HepG2 (cell line): Measurements from ENCODE around the gene GEMIN4. TPM values are rescaled to one million over a fixed set of nuclear protein-coding genes. Genes with fewer than 3 reads are reported as not detected.

Experiments used
- ATAC-seq: fragments of 200-7000 bp; cut with Tn5 transposase; 3 replicates; pipeline ENCODE4 v1.9.1; 2020; ENCODE audit warnings: mild to moderate bottlenecking, moderate library complexity
- BruUV-seq: library from RNA; stranded (reverse); fragments of 400-500 nt; replicated peaks from 2 replicates; lab custom pipeline; 2021; lab: Mats Ljungman, UMichigan
- CTCF ChIA-PET: fragments of 300-600 bp; formaldehyde crosslinking; extraction: SDS; loops from one replicate; lab custom pipeline; 2021; ENCODE audit warnings: low total read pairs, inconsistent platforms, low intra/inter-chr PET ratio; lab: Yijun Ruan, JAX
- POLR2A ChIA-PET: fragments of 350-600 bp; sonication (Branson Sonifier 250); formaldehyde crosslinking; loops from one replicate; lab custom pipeline; 2020; ENCODE audit warnings: antibody characterized with exemption, inconsistent platforms; lab: Yijun Ruan, JAX
- DNase-seq: peaks from one replicate; pipeline ENCODE4 v3.0.0-alpha.2; 2015; ENCODE audit warnings: low spot score
- FAIRE-seq: peaks from 3 replicates; lab custom pipeline; 2011; peaks lifted over from hg19 to GRCh38; lab: Jason Lieb, UNC
- H2AFZ ChIP-seq: one replicate; pipeline ENCODE4 v1.6.1; 2011; ENCODE audit warnings: low read length, inconsistent platforms
- H3K27ac ChIP-seq: fragments of 300-600 bp; 3 replicates; pipeline ENCODE4 v1.8.0; 2011; ENCODE audit warnings: mixed run types, mild to moderate bottlenecking, mixed read lengths, low read length, inconsistent platforms; ENCODE audit not compliant: insufficient read depth; ENCODE audit errors: extremely low read length
- H3K27me3 ChIP-seq, 2 experiments: fragments of 200-600 bp in 1 of 2; 2 replicates in 1 of 2; 3 replicates in 1 of 2; pipeline versions ENCODE4 v1.6.0 to v1.8.0; 2011; ENCODE audit warnings: low read length in 2 of 2, mild to moderate bottlenecking in 2 of 2, moderate library complexity in 2 of 2, inconsistent platforms in 1 of 2; ENCODE audit not compliant: insufficient read depth in 2 of 2, control insufficient read depth in 1 of 2
- H3K36me3 ChIP-seq, 2 experiments: fragments of 200-600 bp in 1 of 2; replicated peaks in 1 of 2; 2 replicates in 1 of 2; 3 replicates in 1 of 2; pipeline versions ENCODE4 v1.5.1 to v1.8.0; 2011; ENCODE audit warnings: low read length in 2 of 2, inconsistent platforms in 1 of 2; ENCODE audit not compliant: insufficient read depth in 2 of 2, control insufficient read depth in 1 of 2
- H3K4me1 ChIP-seq: 2 replicates; pipeline ENCODE4 v1.5.1; 2012; ENCODE audit warnings: low read length, inconsistent platforms; ENCODE audit not compliant: insufficient read depth
- H3K4me2 ChIP-seq: 2 replicates; pipeline ENCODE4 v1.6.0; 2011; ENCODE audit warnings: low read depth, low read length, inconsistent platforms
- H3K4me3 ChIP-seq, 3 experiments: fragments of 200-600 bp in 1 of 3; sonication (generic), shearing (Covaris generic) in 1 of 3; replicated peaks in 1 of 3; 2 replicates each; pipeline ENCODE4 v1.5.1; 2011 to 2016; ENCODE audit warnings: low read length in 3 of 3, inconsistent platforms in 2 of 3, low read depth in 2 of 3, mild to moderate bottlenecking in 2 of 3, control low read depth in 1 of 3, mixed read lengths in 1 of 3; ENCODE audit not compliant: insufficient read depth in 1 of 3
- H3K79me2 ChIP-seq: one replicate; pipeline ENCODE4 v1.6.1; 2011; ENCODE audit warnings: low read length, inconsistent platforms; ENCODE audit not compliant: insufficient read depth
- H3K9ac ChIP-seq: 2 replicates; pipeline ENCODE4 v1.6.0; 2011; ENCODE audit warnings: mild to moderate bottlenecking, low read depth, low read length, inconsistent platforms; ENCODE audit not compliant: insufficient read depth
- H3K9me3 ChIP-seq: 2 replicates; pipeline ENCODE4 v1.5.1; 2012; ENCODE audit warnings: mild to moderate bottlenecking, low read length
- H4K20me1 ChIP-seq: 2 replicates; pipeline ENCODE4 v1.6.0; 2011; ENCODE audit warnings: inconsistent platforms, mild to moderate bottlenecking, low read length, moderate library complexity; ENCODE audit not compliant: insufficient read depth
- HNF4G ChIP-seq, 2 experiments: sonication (generic) in 1 of 2; formaldehyde crosslinking in 1 of 2; IDR thresholded peaks; 2 replicates each; pipeline versions ENCODE4 v1.4.0 to v1.6.1; 2011 to 2020; ENCODE audit warnings: borderline replicate concordance in 2 of 2, low read depth in 2 of 2, mild to moderate bottlenecking in 2 of 2, low read length in 1 of 2, missing genetic modification reagents in 1 of 2, moderate library complexity in 1 of 2
- PHF20 ChIP-seq: sonication (generic); formaldehyde crosslinking; IDR thresholded peaks from 2 replicates; pipeline ENCODE4 v1.5.0; 2020; ENCODE audit warnings: mild to moderate bottlenecking, missing genetic modification reagents
- RARA ChIP-seq: IDR thresholded peaks from 2 replicates; pipeline ENCODE4 v1.6.1; 2016; ENCODE audit warnings: missing genetic modification reagents, missing compliant biosample characterization
- SSRP1 ChIP-seq: IDR thresholded peaks from 2 replicates; pipeline ENCODE4 v1.6.1; 2016; ENCODE audit warnings: control low read depth
- TRIM24 ChIP-seq: sonication (generic); formaldehyde crosslinking; IDR thresholded peaks from 2 replicates; pipeline ENCODE4 v1.8.0; 2022; ENCODE audit warnings: mild to moderate bottlenecking, missing genetic modification reagents
- ZNF678 ChIP-seq: sonication (generic); formaldehyde crosslinking; IDR thresholded peaks from 2 replicates; pipeline ENCODE4 v1.4.0; 2020; ENCODE audit warnings: mild to moderate bottlenecking, missing genetic modification reagents
- ZNF720 ChIP-seq: sonication (generic); formaldehyde crosslinking; IDR thresholded peaks from 2 replicates; pipeline ENCODE4 v1.4.0; 2020; ENCODE audit warnings: missing genetic modification reagents
- ZNF776 ChIP-seq: sonication (generic); formaldehyde crosslinking; IDR thresholded peaks from 2 replicates; pipeline ENCODE4 v1.4.0; 2020; ENCODE audit warnings: mild to moderate bottlenecking, missing genetic modification reagents
- ZNF83 ChIP-seq: sonication (generic); formaldehyde crosslinking; IDR thresholded peaks from 2 replicates; pipeline ENCODE4 v1.4.0; 2020; ENCODE audit warnings: missing genetic modification reagents, mild to moderate bottlenecking, borderline replicate concordance
- WGBS: methylation state at CpG from one replicate; pipeline ENCODE4 v1.1.6; 2017; ENCODE audit warnings: low lambda C conversion rate; 5-methylcytosine and 5-hydroxymethylcytosine counted together
- in situ Hi-C: cut with HindIII; loops from 2 replicates; pipeline ENCODE4 v1.10.0; 2017; ENCODE audit warnings: low pct_unique_long_range_greater_than_20kb; ENCODE audit not compliant: extremely low pct_ligation_motif_present
- intact Hi-C: fragments of 100-400 bp; cut with micrococcal nuclease; formaldehyde crosslinking; loops from one replicate; pipeline ENCODE4 v1.10.0; 2022; ENCODE audit not compliant: unreplicated experiment
- polyA plus RNA-seq, 8 experiments: library from polyadenylated mRNA; depleted of rRNA in 3 of 8; stranded (reverse) in 7 of 8; unstranded in 1 of 8; fragments of >200 nt; fragmentation: Illumina TruSeq in 4 of 8; extraction: Trizol in 4 of 8; gene quantifications; 2 replicates each; pipeline versions ENCODE4 v1.2.1 to v1.2.3, GENCODE V29; 2011 to 2016; ENCODE audit warnings: low read depth in 4 of 8, missing spikeins in 1 of 8, mixed read lengths in 1 of 8; ENCODE audit not compliant: insufficient read depth in 1 of 8
- total RNA-seq, 5 experiments: library from RNA; depleted of rRNA; stranded (reverse); fragments of >200 nt; fragmentation: Illumina TruSeq; extraction: Trizol; gene quantifications; 2 replicates each; pipeline ENCODE4 v1.2.3, GENCODE V29; 2016; ENCODE audit warnings: low read depth in 1 of 5
- TF ChIP-seq, protein P1 (sequence below): sonication (generic); formaldehyde crosslinking; IDR thresholded peaks from 2 replicates; pipeline ENCODE4 v1.8.0; 2022; ENCODE audit warnings: missing genetic modification reagents, mild to moderate bottlenecking, borderline replicate concordance
- TF ChIP-seq, protein P2 (sequence below): sonication (generic); formaldehyde crosslinking; IDR thresholded peaks from 2 replicates; pipeline ENCODE4 v1.5.0; 2020; ENCODE audit warnings: mild to moderate bottlenecking, missing genetic modification reagents

GEMIN4 gene
- total and polyA plus RNA-seq, 2 of the 13 experiments (the other 11 are each of a cell fraction or from before 2014, with no cell fraction given) = 10.8 to 22.7 TPM

DNA sequence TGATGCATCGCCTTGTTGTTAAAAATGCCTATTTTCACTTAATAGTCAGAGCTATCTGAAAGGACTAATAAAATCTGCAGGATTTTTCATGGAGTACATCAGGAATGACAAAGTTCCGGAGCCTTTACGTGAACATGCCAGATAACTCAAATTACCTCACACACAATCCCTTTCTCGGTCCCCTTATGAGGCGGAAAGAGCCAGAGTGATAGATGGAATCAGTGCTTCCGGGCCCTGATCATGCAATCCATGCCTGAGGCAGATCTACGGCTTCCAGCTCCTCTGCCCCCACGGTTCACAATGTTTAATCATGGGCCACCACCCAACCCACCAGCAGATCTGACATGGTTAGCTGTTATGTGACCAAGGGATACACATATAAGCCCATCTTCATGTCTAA is 54.4 kb downstream of the GEMIN4 start:
- no peak for ATAC-seq
- intact Hi-C loops = no loop called here
- Histone ChIP-seq H3K9ac (no peak overlapping the region), H3K27ac (no peak overlapping the region), H3K4me2 (no peak overlapping the region), H3K4me1 (no peaks in the 10 kb centered on the region), H4K20me1 (no peaks in the 10 kb centered on the region), H3K79me2 (peaks cover 2% of the 10 kb centered on the region), H3K36me3 (peaks cover 14 to 50% of the 10 kb centered on the region in 2 experiments), H3K9me3 (no peaks in the 10 kb centered on the region), H3K4me3 (no peak overlapping the region), H2AFZ (no peak overlapping the region), H3K27me3 (no peaks in the 10 kb centered on the region)
- 98% methylated on average over 8 of the region's 8 CpGs for WGBS
- no peak for FAIRE-seq
- ChIA-PET CTCF (no interaction called here), POLR2A (no interaction called here)
- BruUV-seq = no TSS peak
- TF ChIP-seq SSRP1 (CRISPR knock-in tag) (no peak), RARA (no peak), TRIM24 (CRISPR knock-in tag) (no peak), ZNF83 (CRISPR knock-in tag) (no peak), ZNF776 (CRISPR knock-in tag) (no peak), ZNF720 (CRISPR knock-in tag) (no peak), HNF4G (IDR thresholded peaks at IDR 0.05; ENCODE audit: borderline replicate concordance, low read depth, low read length) (no peak), HNF4G (CRISPR knock-in tag; IDR thresholded peaks at IDR 0.05; ENCODE audit: borderline replicate concordance, low read depth) (no peak), PHF20 (no peak), ZNF678 (CRISPR knock-in tag) (no peak)
- TF ChIP-seq, protein P1, sequence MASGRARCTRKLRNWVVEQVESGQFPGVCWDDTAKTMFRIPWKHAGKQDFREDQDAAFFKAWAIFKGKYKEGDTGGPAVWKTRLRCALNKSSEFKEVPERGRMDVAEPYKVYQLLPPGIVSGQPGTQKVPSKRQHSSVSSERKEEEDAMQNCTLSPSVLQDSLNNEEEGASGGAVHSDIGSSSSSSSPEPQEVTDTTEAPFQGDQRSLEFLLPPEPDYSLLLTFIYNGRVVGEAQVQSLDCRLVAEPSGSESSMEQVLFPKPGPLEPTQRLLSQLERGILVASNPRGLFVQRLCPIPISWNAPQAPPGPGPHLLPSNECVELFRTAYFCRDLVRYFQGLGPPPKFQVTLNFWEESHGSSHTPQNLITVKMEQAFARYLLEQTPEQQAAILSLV (CRISPR knock-in tag) = no peak
- TF ChIP-seq, protein P2, sequence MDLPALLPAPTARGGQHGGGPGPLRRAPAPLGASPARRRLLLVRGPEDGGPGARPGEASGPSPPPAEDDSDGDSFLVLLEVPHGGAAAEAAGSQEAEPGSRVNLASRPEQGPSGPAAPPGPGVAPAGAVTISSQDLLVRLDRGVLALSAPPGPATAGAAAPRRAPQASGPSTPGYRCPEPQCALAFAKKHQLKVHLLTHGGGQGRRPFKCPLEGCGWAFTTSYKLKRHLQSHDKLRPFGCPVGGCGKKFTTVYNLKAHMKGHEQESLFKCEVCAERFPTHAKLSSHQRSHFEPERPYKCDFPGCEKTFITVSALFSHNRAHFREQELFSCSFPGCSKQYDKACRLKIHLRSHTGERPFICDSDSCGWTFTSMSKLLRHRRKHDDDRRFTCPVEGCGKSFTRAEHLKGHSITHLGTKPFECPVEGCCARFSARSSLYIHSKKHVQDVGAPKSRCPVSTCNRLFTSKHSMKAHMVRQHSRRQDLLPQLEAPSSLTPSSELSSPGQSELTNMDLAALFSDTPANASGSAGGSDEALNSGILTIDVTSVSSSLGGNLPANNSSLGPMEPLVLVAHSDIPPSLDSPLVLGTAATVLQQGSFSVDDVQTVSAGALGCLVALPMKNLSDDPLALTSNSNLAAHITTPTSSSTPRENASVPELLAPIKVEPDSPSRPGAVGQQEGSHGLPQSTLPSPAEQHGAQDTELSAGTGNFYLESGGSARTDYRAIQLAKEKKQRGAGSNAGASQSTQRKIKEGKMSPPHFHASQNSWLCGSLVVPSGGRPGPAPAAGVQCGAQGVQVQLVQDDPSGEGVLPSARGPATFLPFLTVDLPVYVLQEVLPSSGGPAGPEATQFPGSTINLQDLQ (CRISPR knock-in tag) = no peak
- DNase-seq = no peak
- in situ Hi-C loops = no loop called here
